ENCODE measurements around the gene PIAS3.

Gene PIAS3

GRCh38 chr1:145893306-145894055 lies 34.6 kb upstream of the PIAS3 start:
- no peak for TF ChIP-seq CTCF (IDR thresholded peaks at IDR 0.05; ENCODE audit: low read depth, low read length)
- DNase-seq (ENCODE audit: extremely low read depth, low read depth): no peak

DNA sequence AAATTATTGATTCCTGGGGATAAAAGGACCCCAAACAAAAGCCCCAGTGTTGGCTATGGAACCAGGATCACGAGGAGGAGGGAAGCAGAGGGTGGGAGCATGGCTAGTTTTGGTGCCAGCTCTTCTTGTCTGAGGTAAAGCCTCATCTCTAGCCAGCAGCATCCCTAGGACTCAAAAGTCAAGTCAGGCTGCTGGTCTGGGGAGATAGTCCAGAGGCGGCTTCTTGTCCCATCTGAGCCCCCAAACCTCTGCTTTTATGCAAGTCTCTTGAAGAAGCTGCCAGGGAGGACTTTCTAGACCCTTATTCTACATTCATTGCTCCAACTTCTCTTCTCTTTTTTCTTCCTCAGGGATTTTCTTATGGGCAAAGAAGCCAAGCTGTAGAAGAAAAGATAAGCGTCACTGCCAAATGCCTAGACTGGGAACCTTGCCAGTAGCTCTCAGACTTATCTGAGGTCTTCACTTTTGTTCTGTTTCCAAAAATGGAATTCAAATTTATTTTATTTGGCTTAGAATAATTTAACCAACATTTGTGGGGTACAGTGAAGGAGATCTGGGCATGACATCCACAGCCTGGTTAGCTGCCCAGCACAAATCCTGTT lies 33.7 kb upstream of the PIAS3 start:
- TF ChIP-seq CTCF (IDR thresholded peaks at IDR 0.05; ENCODE audit: low read depth, low read length): no peak
- no peak for DNase-seq (ENCODE audit: extremely low read depth, low read depth)

GRCh38 chr1:145891587-145892485 lies 33.0 kb upstream of the PIAS3 start:
- TF ChIP-seq CTCF (IDR thresholded peaks at IDR 0.05; ENCODE audit: low read depth, low read length): peak; percentile 98
- DNase-seq (ENCODE audit: extremely low read depth, low read depth): peak; percentile 95

GRCh38 chr1:145891143-145891542 lies 32.3 kb upstream of the PIAS3 start:
- DNase-seq (ENCODE audit: extremely low read depth, low read depth): no peak
- no peak for TF ChIP-seq CTCF (IDR thresholded peaks at IDR 0.05; ENCODE audit: low read depth, low read length)

DNA sequence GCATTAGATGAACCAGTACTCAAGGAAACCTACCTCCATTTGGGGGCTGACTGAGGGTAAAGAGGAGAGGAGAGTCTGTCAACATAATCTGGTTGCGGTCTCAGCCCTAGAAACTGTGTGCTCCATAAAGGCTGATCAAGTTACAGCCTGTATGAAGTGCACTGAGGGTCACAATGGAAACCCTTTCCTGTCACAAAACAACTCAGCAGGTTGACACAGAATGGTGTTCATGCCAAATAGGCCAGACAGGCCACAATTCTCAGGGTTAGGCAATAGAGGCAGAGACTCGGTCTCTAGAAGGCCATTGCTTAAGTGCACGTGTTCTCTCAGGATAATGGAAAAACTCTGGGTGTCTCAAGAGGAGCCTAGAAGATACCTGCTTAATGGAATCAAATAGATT lies 30.8 kb upstream of the PIAS3 start:
- TF ChIP-seq CTCF (IDR thresholded peaks at IDR 0.05; ENCODE audit: low read depth, low read length): no peak
- DNase-seq (ENCODE audit: extremely low read depth, low read depth): no peak

GRCh38 chr1:145887631-145888030 lies 28.8 kb upstream of the PIAS3 start:
- TF ChIP-seq CTCF (IDR thresholded peaks at IDR 0.05; ENCODE audit: low read depth, low read length): no peak
- DNase-seq (ENCODE audit: extremely low read depth, low read depth): no peak

- no peak for TF ChIP-seq CTCF (IDR thresholded peaks at IDR 0.05; ENCODE audit: low read depth, low read length)
- no peak for DNase-seq (ENCODE audit: extremely low read depth, low read depth)
Measured at GRCh38 chr1:145886816-145887215, 27.9 kb upstream of the PIAS3 start.

Data from AG09319 (cell line).